ENCODE measurements around the gene CNGA3.
A peak's percentile ranks its signal among the peaks of the same experiment; 100 is the strongest.
"Not testable (repeated sequence)": the region's sequence is repeated elsewhere in the genome, so short reads cannot be mapped to it uniquely, and the experiment has no call there.

Gene CNGA3

DNA sequence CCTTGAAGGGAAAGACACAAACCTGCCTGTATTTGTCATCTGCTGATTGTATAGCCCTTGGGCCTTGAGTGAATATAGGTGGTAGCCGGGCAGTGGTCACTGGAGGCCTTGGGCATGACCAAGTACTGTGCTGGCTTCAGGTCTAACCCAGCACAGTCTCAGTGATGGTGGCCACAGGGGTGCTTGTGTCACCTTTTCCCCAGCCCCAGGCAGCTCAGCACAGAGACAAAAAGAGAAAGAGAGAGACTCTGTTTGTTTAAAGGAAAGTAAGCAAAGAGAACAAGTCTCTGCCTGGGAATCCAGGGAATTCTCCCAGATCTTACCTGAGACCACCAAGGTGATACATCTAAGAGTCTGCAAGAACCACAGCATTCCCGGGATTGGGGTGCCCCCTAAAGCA, 59.0 kb downstream of the CNGA3 start:
- TF ChIP-seq CTCF (IDR thresholded peaks at IDR 0.05; ENCODE audit: low read depth, low read length): no peak
- DNase-seq: no peak

DNA sequence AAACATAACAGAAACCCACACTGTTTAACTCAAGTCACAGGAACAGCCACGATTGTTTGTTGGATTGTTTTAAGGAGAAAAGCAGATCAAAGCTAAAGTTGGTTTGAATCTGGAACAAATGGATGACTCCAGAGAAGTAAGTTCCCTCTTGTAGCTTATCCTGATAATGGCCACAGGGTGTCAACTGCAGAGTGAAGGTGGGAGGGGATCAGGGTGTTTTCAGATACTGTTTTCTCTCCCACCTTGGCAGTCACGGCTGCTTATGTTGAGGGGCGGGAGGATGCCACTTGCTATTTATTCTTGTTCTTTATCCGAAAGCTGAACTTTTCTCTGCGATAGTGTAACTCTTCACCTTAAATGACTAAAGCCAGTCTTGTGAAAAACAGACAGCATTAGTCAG, 61.9 kb downstream of the CNGA3 start:
- no peaks in the 10 kb centered on the region for H3K9me3 ChIP-seq
- DNase-seq: no peak
- no peaks in the 10 kb centered on the region for H3K36me3 ChIP-seq
- H3K4me3 ChIP-seq (ENCODE audit: low read depth, low read length): no peak overlapping the region
- no peak for TF ChIP-seq CTCF (IDR thresholded peaks at IDR 0.05; ENCODE audit: low read depth, low read length)
- H3K4me1 ChIP-seq: no peaks in the 10 kb centered on the region
- H3K27me3 ChIP-seq: no peaks in the 10 kb centered on the region

More for the DNA sequence above, 59.0 kb downstream of the CNGA3 start:
- H3K9me3 ChIP-seq: no peaks in the 10 kb centered on the region
- H3K36me3 ChIP-seq: no peaks in the 10 kb centered on the region
- H3K27me3 ChIP-seq: no peaks in the 10 kb centered on the region
- no peak overlapping the region for H3K4me3 ChIP-seq (ENCODE audit: low read depth, low read length)
- H3K4me1 ChIP-seq: no peaks in the 10 kb centered on the region

DNA sequence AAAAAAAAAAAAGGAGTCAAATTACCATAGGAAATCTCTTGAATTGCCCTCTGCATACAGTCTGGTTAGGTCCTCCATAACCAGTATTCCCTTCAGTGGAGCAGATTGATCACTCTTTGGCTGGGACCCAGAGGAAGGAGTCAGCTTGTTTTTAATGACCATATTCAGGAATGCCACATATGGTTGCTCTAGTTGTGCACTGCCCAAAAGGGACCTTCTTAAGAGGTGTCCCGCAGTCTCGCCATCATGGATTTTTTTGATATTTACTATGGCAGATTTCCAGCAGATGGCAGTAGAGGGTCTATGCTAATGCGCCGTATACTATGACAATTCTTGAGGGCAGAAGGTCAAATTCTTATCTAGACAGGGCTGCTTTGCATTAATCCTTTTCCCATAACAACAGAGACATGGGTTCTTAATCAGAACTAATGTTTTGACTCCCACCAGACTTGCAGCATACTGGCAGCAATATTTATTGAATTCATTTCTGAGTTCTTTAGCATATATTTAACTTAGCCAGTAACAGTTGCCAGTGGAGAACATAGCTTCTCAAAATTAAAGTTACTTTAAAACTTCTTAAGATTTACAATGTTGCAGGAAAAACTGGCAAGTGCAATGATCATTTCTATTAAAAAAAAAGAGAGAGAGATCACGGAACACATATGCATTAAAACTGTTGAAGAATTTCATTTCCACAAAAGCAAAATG, 66.6 kb downstream of the CNGA3 start:
- TF ChIP-seq CTCF (IDR thresholded peaks at IDR 0.05; ENCODE audit: low read depth, low read length): peak; percentile 73

GRCh38 chr2:98414246-98414645, 68.0 kb downstream of the CNGA3 start:
- H3K27me3 ChIP-seq; DNase-seq; H3K9me3 ChIP-seq; H3K4me3 ChIP-seq (ENCODE audit: low read depth, low read length); H3K36me3 ChIP-seq; H3K4me1 ChIP-seq: not testable (repeated sequence)

More for the DNA sequence above, 66.6 kb downstream of the CNGA3 start:
- no peaks in the 10 kb centered on the region for H3K36me3 ChIP-seq
- H3K9me3 ChIP-seq: no peaks in the 10 kb centered on the region
- peak; percentile 33 for DNase-seq
- H3K4me3 ChIP-seq (ENCODE audit: low read depth, low read length): no peak overlapping the region
- H3K27me3 ChIP-seq: no peaks in the 10 kb centered on the region
- H3K4me1 ChIP-seq: no peaks in the 10 kb centered on the region

GRCh38 chr2:98415719-98416248, 69.5 kb downstream of the CNGA3 start:
- DNase-seq; H3K9me3 ChIP-seq; H3K4me1 ChIP-seq; H3K4me3 ChIP-seq (ENCODE audit: low read depth, low read length); H3K27me3 ChIP-seq; H3K36me3 ChIP-seq: not testable (repeated sequence)

- no peak for TF ChIP-seq CTCF (IDR thresholded peaks at IDR 0.05; ENCODE audit: low read depth, low read length)
- Histone ChIP-seq H3K4me1 (no peaks in the 10 kb centered on the region), H3K4me3 (ENCODE audit: low read depth, low read length) (no peak overlapping the region), H3K9me3 (no peaks in the 10 kb centered on the region), H3K27me3 (no peaks in the 10 kb centered on the region), H3K36me3 (no peaks in the 10 kb centered on the region)
- DNase-seq: no peak
Observed at GRCh38 chr2:98416383-98417159, 70.3 kb downstream of the CNGA3 start.

- no peaks in the 10 kb centered on the region for H3K4me1 ChIP-seq
- no peaks in the 10 kb centered on the region for H3K36me3 ChIP-seq
- TF ChIP-seq CTCF (IDR thresholded peaks at IDR 0.05; ENCODE audit: low read depth, low read length): no peak
- no peak overlapping the region for H3K4me3 ChIP-seq (ENCODE audit: low read depth, low read length)
- DNase-seq: no peak
- H3K9me3 ChIP-seq: no peaks in the 10 kb centered on the region
- no peaks in the 10 kb centered on the region for H3K27me3 ChIP-seq
Observed at GRCh38 chr2:98419544-98419943, 73.3 kb downstream of the CNGA3 start.
